ENCODE measurements around the gene PSMD8. TPM values are rescaled to one million over a fixed set of nuclear protein-coding genes. Genes with fewer than 3 reads are reported as not detected.
"Not testable (repeated sequence)": the region's sequence is repeated elsewhere in the genome, so short reads cannot be mapped to it uniquely, and the experiment has no call there.

The PSMD8 gene
- total RNA-seq, 2 experiments from 2014 or later, result 194 to 204 TPM

DNA sequence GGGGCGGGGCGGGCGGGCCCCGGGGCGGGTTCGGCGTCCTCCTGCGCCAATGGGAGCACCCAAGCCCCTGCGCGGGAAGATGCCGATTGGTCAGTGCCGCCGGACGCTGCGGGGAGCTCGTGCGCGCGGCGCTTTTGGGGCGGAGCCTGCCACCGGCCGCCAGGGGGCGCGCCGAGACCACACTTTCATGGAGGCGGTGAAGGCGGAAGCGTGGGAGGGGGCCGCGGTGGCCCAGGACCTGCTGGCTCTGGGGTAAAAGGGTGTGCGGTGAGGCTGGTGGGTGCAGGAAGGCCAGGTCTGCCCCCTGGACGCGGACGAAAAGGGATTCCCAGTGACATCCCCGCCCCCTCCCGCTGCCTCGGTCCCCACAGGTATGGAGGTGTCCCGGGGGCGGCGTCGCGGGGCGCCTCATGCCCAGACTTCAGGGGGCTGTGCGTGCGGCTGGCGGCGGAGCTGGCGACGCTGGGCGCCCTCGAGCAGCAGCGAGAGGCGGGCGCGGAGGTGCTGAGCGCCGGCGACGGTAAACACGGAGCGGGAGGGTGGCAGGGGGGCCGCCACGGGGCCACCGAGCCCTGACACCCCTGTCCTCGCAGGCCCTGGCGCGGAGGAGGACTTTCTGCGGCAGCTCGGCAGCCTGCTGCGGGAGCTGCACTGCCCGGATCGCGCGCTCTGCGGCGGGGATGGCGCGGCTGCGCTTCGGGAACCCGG lies 28.8 kb downstream of the PSMD8 start, which contains the start of gene FAM98C:
FAM98C (plus strand) TSS at position 127 of the 708 bp plus-strand sequence; CDS start at position 188, 61 bp downstream.
- peak within 1 kb of the TSS; percentile 84 for H3K27ac Mint-ChIP-seq
- H3K27me3 Mint-ChIP-seq (ENCODE audit: low read depth), result no peaks in the 10 kb centered on the region
- H3K4me3 Mint-ChIP-seq, result peak within 1 kb of the TSS; percentile 90
- intact Hi-C loops (cut with micrococcal nuclease), result loop anchor here (1.0 to 10.0 kb wide), 10 partner anchors 24 to 528 kb away; partner anchors contain the start of genes ECH1, MRPS12, PSMD8 and RASGRP4
- H3K36me3 Mint-ChIP-seq (ENCODE audit: low read depth), result peaks cover 11% of the 10 kb centered on the region
- H3K4me1 Mint-ChIP-seq (ENCODE audit: low read depth), result peaks cover 15% of the 10 kb centered on the region
- no peaks in the 10 kb centered on the region for H3K9me3 Mint-ChIP-seq
- CTCF ChIA-PET, result interaction anchor here (0.5 to 2.7 kb wide), 40 partner anchors 9 to 640 kb away, joined by 3 to 18 read pairs (median 4); partner anchors contain the start of genes ACTN4, EIF3K, GGN and MAP4K1
- peak; percentile 98 for DNase-seq

DNA sequence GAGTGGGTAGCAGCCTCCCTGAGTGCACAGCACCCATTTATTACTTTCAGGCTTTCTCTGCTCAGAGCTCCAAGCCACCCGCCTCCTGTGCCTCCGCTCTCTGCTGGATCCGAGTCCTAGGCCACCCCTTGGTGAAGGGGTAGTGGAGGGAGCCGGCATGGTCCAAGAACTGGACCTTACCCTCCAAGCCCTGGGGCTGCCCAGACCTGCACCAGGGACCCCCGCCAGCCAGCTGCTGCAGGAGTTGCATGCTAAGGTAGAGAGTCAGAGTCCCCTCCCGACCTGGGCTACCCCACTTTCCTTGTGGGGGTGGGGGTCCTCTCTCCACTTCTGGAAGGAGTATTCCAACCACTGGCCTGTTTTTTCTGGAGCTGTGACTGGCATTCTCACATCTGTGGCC lies 30.5 kb downstream of the PSMD8 start:
- no peaks in the 10 kb centered on the region for H3K27me3 Mint-ChIP-seq (ENCODE audit: low read depth)
- intact Hi-C loops (cut with micrococcal nuclease), result loop anchor here (10.0 kb wide), 1 partner anchor 430 kb away; the partner anchor contains the start of gene ECH1
- H3K4me3 Mint-ChIP-seq, result peak overlapping the region; percentile 90
- CTCF ChIA-PET, result interaction anchor here (1.3 kb wide), 1 partner anchor 232 kb away, joined by 4 read pairs; no protein-coding TSS in a partner anchor
- H3K9me3 Mint-ChIP-seq, result no peaks in the 10 kb centered on the region
- H3K27ac Mint-ChIP-seq, result no peak overlapping the region
- no peak for DNase-seq
- H3K36me3 Mint-ChIP-seq (ENCODE audit: low read depth), result peaks cover 14% of the 10 kb centered on the region
- peaks cover 15% of the 10 kb centered on the region for H3K4me1 Mint-ChIP-seq (ENCODE audit: low read depth)

DNA sequence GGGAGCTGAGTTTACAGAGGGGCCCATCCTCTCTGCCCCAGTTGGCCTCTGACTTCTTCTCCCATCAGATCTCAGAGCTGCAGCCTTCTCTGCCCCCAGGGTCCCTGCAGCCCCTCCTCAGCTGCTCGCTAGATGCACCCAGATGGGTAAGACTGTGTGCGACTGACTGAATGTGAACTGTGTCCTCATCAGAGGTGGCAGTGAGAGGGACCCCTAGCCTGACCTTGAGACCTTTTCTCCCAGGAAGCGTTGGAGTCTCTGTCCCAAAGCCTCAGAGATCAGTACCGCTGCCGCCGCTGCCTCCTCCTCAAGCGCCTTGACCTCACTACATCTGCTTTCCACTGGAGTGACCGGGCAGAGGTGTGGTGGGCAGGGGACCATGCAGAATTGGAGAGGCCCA lies 30.9 kb downstream of the PSMD8 start:
- H3K27ac Mint-ChIP-seq, result peak overlapping the region; percentile 61
- H3K4me3 Mint-ChIP-seq, result peak overlapping the region; percentile 32
- peaks cover 15% of the 10 kb centered on the region for H3K4me1 Mint-ChIP-seq (ENCODE audit: low read depth)
- intact Hi-C loops (cut with micrococcal nuclease), result loop anchor here (10.0 kb wide), 1 partner anchor 430 kb away; the partner anchor contains the start of gene ECH1
- no peaks in the 10 kb centered on the region for H3K9me3 Mint-ChIP-seq
- DNase-seq, result no peak
- CTCF ChIA-PET, result interaction anchor here (1.3 kb wide), 1 partner anchor 232 kb away, joined by 4 read pairs; no protein-coding TSS in a partner anchor
- H3K36me3 Mint-ChIP-seq (ENCODE audit: low read depth), result peaks cover 15% of the 10 kb centered on the region
- H3K27me3 Mint-ChIP-seq (ENCODE audit: low read depth), result no peaks in the 10 kb centered on the region

GRCh38 chr19:38409631-38410133 lies 35.3 kb downstream of the PSMD8 start:
- Mint-ChIP-seq H3K9me3 (no peaks in the 10 kb centered on the region), H3K27me3 (ENCODE audit: low read depth) (no peaks in the 10 kb centered on the region), H3K36me3 (ENCODE audit: low read depth) (peaks cover 15% of the 10 kb centered on the region), H3K4me1 (ENCODE audit: low read depth) (peaks cover 3% of the 10 kb centered on the region), H3K27ac (no peak overlapping the region), H3K4me3 (no peak overlapping the region)
- DNase-seq, result no peak
- CTCF ChIA-PET, result no interaction called here
- intact Hi-C loops (cut with micrococcal nuclease), result loop anchor here (10.0 kb wide), 1 partner anchor 425 kb away; the partner anchor contains the start of gene ECH1

- CTCF ChIA-PET; intact Hi-C loops (cut with micrococcal nuclease); DNase-seq; H3K4me3 Mint-ChIP-seq; H3K4me1 Mint-ChIP-seq (ENCODE audit: low read depth); H3K27ac Mint-ChIP-seq; H3K9me3 Mint-ChIP-seq; H3K27me3 Mint-ChIP-seq (ENCODE audit: low read depth): not testable (repeated sequence)
- H3K36me3 Mint-ChIP-seq (ENCODE audit: low read depth), result peaks cover 11% of the 10 kb centered on the region
These were observed 36.0 kb downstream of the PSMD8 start for GRCh38 chr19:38410407-38410806.

DNA sequence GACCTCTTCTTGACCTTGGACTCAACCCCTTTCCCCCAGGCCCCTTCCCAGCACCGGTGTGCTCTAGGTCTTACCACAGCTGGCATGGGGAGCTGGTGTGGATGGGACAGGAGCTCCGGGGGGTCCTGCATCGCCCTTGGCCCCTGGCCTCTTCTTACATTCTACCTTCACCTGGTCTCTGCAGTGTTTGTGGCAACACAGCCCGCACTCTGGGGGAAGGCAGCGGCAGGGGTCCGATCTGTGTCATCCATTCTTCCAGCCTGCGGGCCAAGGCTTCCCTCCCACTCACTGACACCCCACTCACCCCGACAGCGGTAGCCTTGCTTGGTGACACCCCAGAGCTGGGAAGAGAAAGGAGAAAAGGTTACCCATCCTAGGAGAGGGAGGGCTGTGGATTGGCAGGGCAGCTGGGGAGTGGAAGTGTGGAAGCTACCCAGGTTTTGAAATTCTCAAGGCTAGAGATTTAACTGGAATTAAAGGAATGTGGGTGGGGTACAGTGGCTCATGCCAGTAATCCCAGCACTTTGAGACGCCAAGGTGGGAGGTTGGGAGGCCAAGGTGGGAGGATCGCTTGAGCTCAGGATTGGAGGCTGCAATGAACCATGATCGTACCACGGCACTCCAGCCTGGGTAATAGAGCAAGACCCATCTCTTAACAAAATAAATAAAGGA lies 36.8 kb downstream of the PSMD8 start:
- CTCF ChIA-PET, result no interaction called here
- Mint-ChIP-seq H3K27ac (no peak overlapping the region), H3K9me3 (no peaks in the 10 kb centered on the region), H3K4me3 (no peak overlapping the region), H3K36me3 (ENCODE audit: low read depth) (peaks cover 10% of the 10 kb centered on the region), H3K4me1 (ENCODE audit: low read depth) (no peaks in the 10 kb centered on the region), H3K27me3 (ENCODE audit: low read depth) (no peaks in the 10 kb centered on the region)
- intact Hi-C loops (cut with micrococcal nuclease), result no loop called here
- no peak for DNase-seq

- H3K27ac Mint-ChIP-seq; H3K36me3 Mint-ChIP-seq (ENCODE audit: low read depth); intact Hi-C loops (cut with micrococcal nuclease): not testable (repeated sequence)
These were observed 37.5 kb downstream of the PSMD8 start for GRCh38 chr19:38411898-38412297.

GRCh38 chr19:38412491-38412890 lies 38.1 kb downstream of the PSMD8 start:
- CTCF ChIA-PET, result interaction anchor here (0.8 kb wide), 1 partner anchor 10 kb away, joined by 3 read pairs; the partner anchor contains the start of gene FAM98C
- intact Hi-C loops (cut with micrococcal nuclease), result no loop called here
- peaks cover 6% of the 10 kb centered on the region for H3K4me1 Mint-ChIP-seq (ENCODE audit: low read depth)
- DNase-seq, result no peak
- H3K4me3 Mint-ChIP-seq, result no peak overlapping the region
- peaks cover 4% of the 10 kb centered on the region for H3K36me3 Mint-ChIP-seq (ENCODE audit: low read depth)
- H3K27ac Mint-ChIP-seq, result no peak overlapping the region
- no peaks in the 10 kb centered on the region for H3K9me3 Mint-ChIP-seq
- no peaks in the 10 kb centered on the region for H3K27me3 Mint-ChIP-seq (ENCODE audit: low read depth)

More at GRCh38 chr19:38411898-38412297, 37.5 kb downstream of the PSMD8 start:
- H3K27me3 Mint-ChIP-seq (ENCODE audit: low read depth); H3K4me3 Mint-ChIP-seq; H3K9me3 Mint-ChIP-seq; DNase-seq; H3K4me1 Mint-ChIP-seq (ENCODE audit: low read depth): not testable (repeated sequence)
- CTCF ChIA-PET, result interaction anchor here (0.8 kb wide), 1 partner anchor 9 kb away, joined by 3 read pairs; the partner anchor contains the start of gene FAM98C

- Mint-ChIP-seq H3K4me3 (no peak overlapping the region), H3K9me3 (no peaks in the 10 kb centered on the region), H3K4me1 (ENCODE audit: low read depth) (peaks cover 10% of the 10 kb centered on the region), H3K27ac (no peak overlapping the region), H3K36me3 (ENCODE audit: low read depth) (peaks cover 4% of the 10 kb centered on the region), H3K27me3 (ENCODE audit: low read depth) (no peaks in the 10 kb centered on the region)
- DNase-seq, result no peak
- intact Hi-C loops (cut with micrococcal nuclease), result no loop called here
- CTCF ChIA-PET, result interaction anchor here (0.6 to 0.8 kb wide), 2 partner anchors 10 to 169 kb away, joined by 3 to 4 read pairs; partner anchors contain the start of gene FAM98C
These were observed 38.6 kb downstream of the PSMD8 start for GRCh38 chr19:38412961-38413360.

- Mint-ChIP-seq H3K27ac (no peak overlapping the region), H3K27me3 (ENCODE audit: low read depth) (no peaks in the 10 kb centered on the region), H3K9me3 (no peaks in the 10 kb centered on the region), H3K36me3 (ENCODE audit: low read depth) (peaks cover 3% of the 10 kb centered on the region), H3K4me1 (ENCODE audit: low read depth) (peaks cover 13% of the 10 kb centered on the region), H3K4me3 (no peak overlapping the region)
- intact Hi-C loops (cut with micrococcal nuclease), result no loop called here
- DNase-seq, result no peak
- CTCF ChIA-PET, result interaction anchor here (0.6 kb wide), 1 partner anchor 170 kb away, joined by 4 read pairs; no protein-coding TSS in a partner anchor
These were observed 39.0 kb downstream of the PSMD8 start for GRCh38 chr19:38413416-38413815.

DNA sequence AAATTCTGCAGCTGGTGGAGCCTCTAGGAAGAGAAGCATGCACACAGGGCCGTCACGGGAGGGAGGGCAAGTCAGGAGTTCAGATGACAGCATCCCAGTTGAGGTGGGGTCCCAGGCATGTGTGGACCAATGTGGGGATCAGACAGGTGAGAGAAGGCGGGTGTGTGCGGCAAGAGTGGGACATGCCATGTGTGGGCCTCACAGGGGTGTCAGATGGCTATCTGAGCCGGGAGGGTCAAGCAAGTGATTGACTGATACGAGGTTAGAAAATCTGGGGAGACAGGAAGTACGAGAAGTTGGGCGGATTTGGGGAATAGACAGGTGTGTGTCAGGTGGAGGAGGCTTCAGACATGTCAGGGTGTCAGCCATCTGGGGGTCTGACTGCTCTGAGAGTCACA lies 42.8 kb downstream of the PSMD8 start:
- CTCF ChIA-PET, result interaction anchor here (0.8 kb wide), 1 partner anchor 14 kb away, joined by 3 read pairs; the partner anchor contains the start of gene FAM98C

More for the DNA sequence above, 42.8 kb downstream of the PSMD8 start:
- peaks cover 15% of the 10 kb centered on the region for H3K4me1 Mint-ChIP-seq (ENCODE audit: low read depth)
- peak overlapping the region; percentile 67 for H3K4me3 Mint-ChIP-seq
- no peaks in the 10 kb centered on the region for H3K36me3 Mint-ChIP-seq (ENCODE audit: low read depth)
- no peaks in the 10 kb centered on the region for H3K27me3 Mint-ChIP-seq (ENCODE audit: low read depth)
- no peak for DNase-seq
- H3K27ac Mint-ChIP-seq, result peak overlapping the region; percentile 11
- intact Hi-C loops (cut with micrococcal nuclease), result no loop called here
- no peaks in the 10 kb centered on the region for H3K9me3 Mint-ChIP-seq

Measured in activated naive CD4-positive, alpha-beta T cell treated with anti-CD3 and anti-CD28 coated beads for 36 hours (primary cell).